GM21526 (cell line): Measurements from ENCODE around the gene POLD2.

ENCODE experiments used
- ATAC-seq: cut with Tn5 transposase; IDR thresholded peaks from one replicate; pipeline ENCODE4 v1.9.1; 2021; ENCODE audit warnings: moderate library complexity; ENCODE audit not compliant: unreplicated experiment, low FRiP score

Gene POLD2

GRCh38 chr7:44067064-44067951, 56.0 kb downstream of the POLD2 start:
- ATAC-seq, result no peak

- no peak for ATAC-seq
These were observed 56.8 kb downstream of the POLD2 start for GRCh38 chr7:44066494-44067063.

- no peak for ATAC-seq
These were observed 57.3 kb downstream of the POLD2 start for GRCh38 chr7:44066111-44066460.

GRCh38 chr7:44065431-44066110, 57.8 kb downstream of the POLD2 start, which contains the start of gene PGAM2:
Gene PGAM2, minus strand, starts transcription at chr7:44065567. Its CDS starts 38 bp downstream, at chr7:44065529.
- ATAC-seq, result no peak

GRCh38 chr7:44064791-44065430, 58.4 kb downstream of the POLD2 start:
- no peak for ATAC-seq
